Measurements from ENCODE around the gene NGRN. TPM values are rescaled to one million over a fixed set of nuclear protein-coding genes. Genes with fewer than 3 reads are reported as not detected.

Gene NGRN
- total and polyA plus RNA-seq, 2 of the 4 experiments (the other 2 are of a cell fraction): 39.6 to 46.2 TPM

- Histone ChIP-seq H3K56ac (ENCODE audit: extremely low read depth, insufficient read depth, low read length) (no peak overlapping the region), H3K36me3 (ENCODE audit: control insufficient read depth, insufficient read depth, low read length) (peaks cover 31% of the 10 kb centered on the region), H3K4ac (ENCODE audit: low read depth, low read length) (no peak overlapping the region), H4K8ac (ENCODE audit: low read depth in 2 of 2, low read length in 2 of 2) (no peak overlapping the region), H3K79me1 (ENCODE audit: low read depth in 1 of 2, low read length in 2 of 2) (peaks cover 41 to 84% of the 10 kb centered on the region in 2 experiments), H2AK5ac (ENCODE audit: low read depth, low read length) (no peak overlapping the region), H3K27ac (ENCODE audit: insufficient read depth, low read length) (no peak overlapping the region), H3K4me3 (ENCODE audit: insufficient read depth, low read depth, low read length) (no peak overlapping the region), H2AK9ac (replicated peaks; ENCODE audit: low read depth, low read length, poor library complexity) (no peak overlapping the region), H3K4me2 (ENCODE audit: low read depth, low read length) (no peak overlapping the region), H3K23ac (ENCODE audit: low read depth, low read length) (no peak overlapping the region; the same call in 1 of the 2 replicates), H3K9me3 (ENCODE audit: control insufficient read depth, insufficient read depth, low read length) (no peaks in the 10 kb centered on the region), H3K9me1 (ENCODE audit: insufficient read depth, low read length) (peaks cover 9% of the 10 kb centered on the region), H4K5ac (ENCODE audit: low read depth, low read length) (no peak overlapping the region), H3K9ac (ENCODE audit: low read depth, low read length) (no peak overlapping the region), H2BK5ac (ENCODE audit: low read depth, low read length, poor library complexity, severe bottlenecking) (no peak overlapping the region), H3K18ac (ENCODE audit: low read depth, low read length) (no peak overlapping the region), H4K91ac (ENCODE audit: insufficient read depth, low read depth, low read length) (no peak overlapping the region), H2BK120ac (ENCODE audit: low read depth, low read length) (no peak overlapping the region), H3K27me3 (ENCODE audit: control insufficient read depth, insufficient read depth, low read length) (no peaks in the 10 kb centered on the region), H2AFZ (replicated peaks; ENCODE audit: low read length, poor library complexity) (no peak overlapping the region), H2BK20ac (ENCODE audit: low read depth, low read length) (no peak overlapping the region), H3K4me1 (ENCODE audit: control insufficient read depth, insufficient read depth, low read length) (peaks cover 3% of the 10 kb centered on the region; the same call in 1 of the 2 replicates), H4K20me1 (ENCODE audit: insufficient read depth, low read length) (peaks cover 56% of the 10 kb centered on the region), H2BK15ac (ENCODE audit: low read depth, low read length) (no peak overlapping the region), H3K14ac (replicated peaks; ENCODE audit: low read depth, low read length) (no peak overlapping the region)
- DNase-seq: no peak
- ChIA-PET POLR2A (ENCODE audit: unreplicated experiment) (no interaction called here), CTCF (no interaction called here)
- TF ChIP-seq ELK1 (IDR thresholded peaks at IDR 0.05; ENCODE audit: borderline replicate concordance, low read depth, low read length) (no peak), RFX5 (IDR thresholded peaks at IDR 0.05; ENCODE audit: low read depth, low read length) (no peak), CTCF (conservative IDR thresholded peaks at IDR 0.05; ENCODE audit: low read depth, low read length) (no peak), POLR2A (IDR thresholded peaks at IDR 0.05; ENCODE audit: low read depth, low read length) (no peak), RCOR1 (IDR thresholded peaks at IDR 0.05; ENCODE audit: insufficient replicate concordance, low read length) (no peak), FOS (IDR thresholded peaks at IDR 0.05; ENCODE audit: low read depth, low read length) (no peak), CHD1 (IDR thresholded peaks at IDR 0.05; ENCODE audit: low read depth, low read length) (no peak)
- intact Hi-C loops (cut with micrococcal nuclease) (no loop called here), in situ Hi-C loops (cut with MboI; ENCODE audit: low sequenced_read_pairs) (no loop called here), dilution Hi-C loops (cut with HindIII; ENCODE audit: low sequenced_read_pairs, unreplicated experiment) (no loop called here)
- ATAC-seq (ENCODE audit: low read depth): no peak
- WGBS, 2 experiments (ENCODE audit: extremely low coverage in 2 of 2, insufficient read length in 1 of 2): 80% methylated on average over 1 of the region's 10 CpGs; no CpG with 5 or more reads in 1 of the 2 experiments
- no TSS peak for BruUV-seq (replicated peaks)
These were observed 5.2 kb downstream of the NGRN start for GRCh38 chr15:90270502-90271150.
